K562 (cell line): ENCODE data around the gene GLT8D2. TPM values are rescaled to one million over a fixed set of nuclear protein-coding genes. Genes with fewer than 3 reads are reported as not detected.

Experiments used
- C11orf30 ChIP-seq: fragments of 450-650 bp; IDR thresholded peaks from 2 replicates; pipeline ENCODE4 v1.6.1; 2016; ENCODE audit warnings: low read depth, mild to moderate bottlenecking
- CREB5 ChIP-seq: fragments of 250-450 bp; sonication (Bioruptor Pico); IDR thresholded peaks from 2 replicates; pipeline ENCODE4 v1.5.0; 2020; ENCODE audit warnings: mild to moderate bottlenecking
- EHMT2 ChIP-seq: fragments of 450-650 bp; IDR thresholded peaks from 2 replicates; pipeline ENCODE4 v1.6.1; 2018; ENCODE audit warnings: antibody characterized with exemption
- FUS ChIP-seq: fragments of 200-400 bp; formaldehyde crosslinking; optimal IDR thresholded peaks from 2 replicates; pipeline ENCODE3; 2017; ENCODE audit warnings: low read depth, low read length
- GTF3C2 ChIP-seq: IDR thresholded peaks from 3 replicates; pipeline ENCODE4 v1.6.1; 2011; ENCODE audit warnings: borderline replicate concordance, mild to moderate bottlenecking, moderate library complexity; ENCODE audit not compliant: insufficient read length; ENCODE audit errors: extremely low read depth
- ILF3 ChIP-seq: fragments of 450-650 bp; IDR thresholded peaks from 2 replicates; pipeline ENCODE4 v1.6.1; 2018; ENCODE audit warnings: antibody characterized with exemption, mild to moderate bottlenecking, moderate library complexity, borderline replicate concordance
- JUN ChIP-seq, 2 experiments: sonication (generic) in 1 of 2; formaldehyde crosslinking in 1 of 2; IDR thresholded peaks; 2 replicates each; pipeline versions ENCODE4 v1.6.1 to v1.8.0; 2012 to 2022; ENCODE audit warnings: borderline replicate concordance in 2 of 2, mild to moderate bottlenecking in 2 of 2, improper control_type of control experiment in 1 of 2, low read depth in 1 of 2, low read length in 1 of 2, missing genetic modification reagents in 1 of 2
- MAZ ChIP-seq, 2 experiments: fragments of 450-650 bp in 1 of 2; sonication (generic) in 1 of 2; formaldehyde crosslinking; IDR thresholded peaks in 1 of 2; conservative IDR thresholded peaks in 1 of 2; 2 replicates each; pipeline versions ENCODE4 v1.4.0 to v1.5.0; 2020; ENCODE audit warnings: mild to moderate bottlenecking in 1 of 2, missing genetic modification reagents in 1 of 2
- NCOA6 ChIP-seq: fragments of 450-650 bp; IDR thresholded peaks from 2 replicates; pipeline ENCODE4 v1.6.1; 2017; ENCODE audit warnings: mild to moderate bottlenecking
- PATZ1 ChIP-seq: fragments of 250-450 bp; sonication (Bioruptor Pico); IDR thresholded peaks from 2 replicates; pipeline ENCODE4 v1.5.0; 2020; ENCODE audit warnings: mild to moderate bottlenecking, borderline replicate concordance
- RBM34 ChIP-seq: fragments of 200-400 bp; formaldehyde crosslinking; IDR thresholded peaks from 2 replicates; pipeline ENCODE4 v1.6.1; 2018; ENCODE audit warnings: low read length, borderline replicate concordance; ENCODE audit not compliant: insufficient read depth
- TFAM ChIP-seq: fragments of 250-450 bp; sonication (Bioruptor Pico); conservative IDR thresholded peaks from 2 replicates; pipeline ENCODE4 v1.5.0; 2021; ENCODE audit warnings: mild to moderate bottlenecking, moderate library complexity
- ZBTB5 ChIP-seq: fragments of 450-650 bp; IDR thresholded peaks from 2 replicates; pipeline ENCODE4 v1.6.1; 2017; ENCODE audit warnings: antibody characterized with exemption
- ZBTB8A ChIP-seq: fragments of 450-650 bp; IDR thresholded peaks from 2 replicates; pipeline ENCODE4 v1.6.1; 2018; ENCODE audit warnings: mild to moderate bottlenecking, moderate library complexity; ENCODE audit not compliant: partially characterized antibody
- ZNF282 ChIP-seq: sonication (generic); formaldehyde crosslinking; IDR thresholded peaks from 2 replicates; pipeline ENCODE4 v1.8.1; 2023; ENCODE audit warnings: missing genetic modification reagents
- ZNF324 ChIP-seq: fragments of 250-450 bp; sonication (Bioruptor Pico); IDR thresholded peaks from 2 replicates; pipeline ENCODE4 v1.4.0; 2020; ENCODE audit warnings: mild to moderate bottlenecking
- ZNF707 ChIP-seq: fragments of 250-450 bp; sonication (Bioruptor Pico); conservative IDR thresholded peaks from 2 replicates; pipeline ENCODE4 v1.8.0; 2022; ENCODE audit warnings: inconsistent platforms, mild to moderate bottlenecking, moderate library complexity
- polyA plus RNA-seq, 8 experiments: library from polyadenylated mRNA; depleted of rRNA in 4 of 8; stranded (reverse) in 5 of 8; unstranded in 3 of 8; fragments of >200 nt; fragmentation: Nextera tagmentation in 2 of 8; fragmentation: Illumina TruSeq in 1 of 8; extraction: Ambion mirVana in 2 of 8; extraction: Trizol in 1 of 8; gene quantifications; 2 replicates each; pipeline versions ENCODE4 v1.2.1 to v1.2.3, GENCODE V29; 2011 to 2014; ENCODE audit warnings: inconsistent platforms in 1 of 8, missing spikeins in 1 of 8
- total RNA-seq, 7 experiments: library from RNA; depleted of rRNA in 6 of 7; stranded (reverse); fragments of >200 nt in 6 of 7; fragmentation: Illumina TruSeq in 2 of 7; extraction: Trizol in 2 of 7; gene quantifications; 2 replicates each; pipeline versions ENCODE4 v1.2.1 to v1.2.3, GENCODE V29; 2011 to 2021; ENCODE audit warnings: low replicate concordance in 1 of 7

GLT8D2 gene
- total and polyA plus RNA-seq, 9 of the 15 experiments (the other 6 are each of a cell fraction or from before 2014, with no cell fraction given) = 0.18 to 0.27 (median 0.18) TPM; not detected in 6

DNA sequence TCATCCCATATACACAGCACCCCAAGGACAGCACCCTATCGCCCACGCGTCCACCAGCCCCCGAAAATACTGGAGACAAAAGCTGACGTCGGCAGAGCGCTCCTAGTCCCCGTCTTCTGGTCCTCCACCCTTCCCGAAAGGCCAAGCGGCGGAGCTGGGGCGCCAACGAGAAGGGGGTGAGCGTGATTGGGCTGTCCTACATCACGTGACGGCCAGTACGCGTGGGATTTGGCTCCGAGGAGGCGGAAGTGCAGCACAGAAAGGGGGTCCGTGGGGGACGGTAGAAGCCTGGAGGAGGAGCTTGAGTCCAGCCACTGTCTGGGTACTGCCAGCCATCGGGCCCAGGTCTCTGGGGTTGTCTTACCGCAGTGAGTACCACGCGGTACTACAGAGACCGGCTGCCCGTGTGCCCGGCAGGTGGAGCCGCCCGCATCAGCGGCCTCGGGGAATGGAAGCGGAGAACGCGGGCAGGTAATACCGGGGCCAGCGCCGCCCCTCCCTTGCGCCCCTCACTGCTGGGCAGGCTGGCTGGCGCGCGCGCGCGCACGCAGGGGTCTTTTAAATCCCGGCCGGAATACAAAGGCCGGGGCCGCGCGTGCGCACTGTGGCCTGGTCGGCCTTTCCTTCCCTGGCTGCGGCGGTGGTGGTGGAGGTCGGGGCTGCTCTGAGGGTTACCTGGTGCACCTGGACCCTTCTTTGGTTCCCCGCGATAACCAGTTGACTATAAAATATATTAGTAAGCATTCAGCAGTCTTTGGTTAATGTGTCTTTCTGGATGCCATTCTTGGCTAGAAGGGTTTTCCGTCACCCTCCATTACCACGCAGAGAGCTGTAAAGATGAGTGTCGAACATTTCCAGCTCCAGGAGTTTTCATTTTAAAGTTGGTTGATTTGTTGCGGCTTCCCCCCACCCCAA lies 84.1 kb downstream of the GLT8D2 start, which contains the start of gene TDG (continued):
- TF ChIP-seq C11orf30 (peak; percentile 97), GTF3C2 (no peak), JUN (IDR thresholded peaks at IDR 0.05; ENCODE audit: borderline replicate concordance, low read depth, low read length) (no peak), JUN (CRISPR knock-in tag; IDR thresholded peaks at IDR 0.05; ENCODE audit: borderline replicate concordance) (no peak; the same call in 1 of the 2 replicates), FUS (no peak), PATZ1 (CRISPR knock-in tag) (no peak), CREB5 (no peak), TFAM (CRISPR knock-in tag) (no peak), NCOA6 (no peak), ZNF324 (CRISPR knock-in tag) (no peak), MAZ (CRISPR knock-in tag; conservative IDR thresholded peaks at IDR 0.05 in 1 of 2, IDR thresholded peaks at IDR 0.05 in 1 of 2) (peak; percentile 58 to 79), RBM34 (no peak), EHMT2 (no peak), ZBTB8A (no peak), ZNF282 (CRISPR knock-in tag) (no peak), ZBTB5 (no peak), ZNF707 (CRISPR knock-in tag) (no peak), ILF3 (peak; percentile 47; the same call in 1 of the 2 replicates)
